GM12878 (cell line): Measurements from ENCODE around the gene SORCS2. TPM values are rescaled to one million over a fixed set of nuclear protein-coding genes. Genes with fewer than 3 reads are reported as not detected.

Experiments used
- ATAC-seq: fragments of 200-7000 bp; cut with Tn5 transposase; 3 replicates; pipeline ENCODE4 v1.9.1; 2020; ENCODE audit warnings: mild to moderate bottlenecking, moderate library complexity
- BruUV-seq: library from RNA; stranded (reverse); fragments of 400-500 nt; replicated peaks from 2 replicates; lab custom pipeline; 2021; lab: Mats Ljungman, UMichigan
- CTCF ChIA-PET: fragments of 300-600 bp; sonication (Branson Sonifier 250); formaldehyde crosslinking; extraction: SDS; loops from one replicate; lab custom pipeline; 2021; ENCODE audit warnings: inconsistent platforms; lab: Yijun Ruan, JAX
- POLR2A ChIA-PET: fragments of 350-600 bp; formaldehyde crosslinking; extraction: SDS; loops from one replicate; lab custom pipeline; 2021; ENCODE audit warnings: inconsistent platforms; lab: Charles Lee
- RAD21 ChIA-PET: fragments of 300-600 bp; sonication (Branson Sonifier 250); formaldehyde crosslinking; loops from one replicate; lab custom pipeline; 2023; ENCODE audit warnings: antibody characterized with exemption; ENCODE audit not compliant: unreplicated experiment; lab: Charles Lee
- SMC1A ChIA-PET: fragments of 300-600 bp; sonication (Branson Sonifier 250); formaldehyde crosslinking; loops from one replicate; lab custom pipeline; 2023; ENCODE audit not compliant: unreplicated experiment, uncharacterized antibody; lab: Charles Lee
- DNase-seq: peaks from one replicate; pipeline ENCODE4 v3.0.0-alpha.2; 2011; ENCODE audit warnings: low read depth, low spot score
- FAIRE-seq: peaks from 3 replicates; lab custom pipeline; 2011; peaks lifted over from hg19 to GRCh38; lab: Jason Lieb, UNC
- H2AFZ ChIP-seq: 2 replicates; pipeline ENCODE4 v1.6.0; 2011; ENCODE audit warnings: low read depth, low read length, control low read depth; ENCODE audit not compliant: control insufficient read depth
- H3K27ac ChIP-seq: 2 replicates; pipeline ENCODE4 v1.5.1; 2011; ENCODE audit warnings: control low read depth; ENCODE audit not compliant: control insufficient read depth, insufficient read depth
- H3K27me3 ChIP-seq, 2 experiments: replicated peaks in 1 of 2; 2 replicates each; pipeline versions ENCODE4 v1.6.0 to v1.6.1; 2011; ENCODE audit warnings: low read length in 1 of 2; ENCODE audit not compliant: control insufficient read depth in 2 of 2, insufficient read depth in 2 of 2
- H3K36me3 ChIP-seq, 2 experiments: 2 replicates each; pipeline ENCODE4 v1.5.1; 2011; ENCODE audit warnings: low read length in 1 of 2; ENCODE audit not compliant: control insufficient read depth in 2 of 2, insufficient read depth in 2 of 2
- H3K4me1 ChIP-seq: 2 replicates; pipeline ENCODE4 v1.6.1; 2011; ENCODE audit warnings: mild to moderate bottlenecking, low read length, moderate library complexity, mixed read lengths; ENCODE audit not compliant: control insufficient read depth, insufficient read depth
- H3K4me2 ChIP-seq: 2 replicates; pipeline ENCODE4 v1.6.0; 2011; ENCODE audit warnings: control low read depth; ENCODE audit not compliant: control insufficient read depth, insufficient read depth
- H3K4me3 ChIP-seq: fragments of 200-600 bp; sonication (generic); 2 replicates; pipeline ENCODE4 v1.5.1; 2016
- H3K79me2 ChIP-seq: 2 replicates; pipeline ENCODE4 v1.6.0; 2011; ENCODE audit warnings: low read length; ENCODE audit not compliant: control insufficient read depth, insufficient read depth
- H3K9ac ChIP-seq: 2 replicates; pipeline ENCODE4 v1.8.0; 2011; ENCODE audit warnings: low read length, control low read depth, mixed read lengths; ENCODE audit not compliant: control insufficient read depth, insufficient read depth
- H3K9me3 ChIP-seq: replicated peaks from 3 replicates; pipeline ENCODE4 v1.5.1; 2011; ENCODE audit warnings: mild to moderate bottlenecking, low read length; ENCODE audit not compliant: control insufficient read depth, insufficient read depth
- H4K20me1 ChIP-seq: 2 replicates; pipeline ENCODE4 v1.6.0; 2011; ENCODE audit not compliant: control insufficient read depth, insufficient read depth
- ASH2L ChIP-seq: fragments of 300-600, 200-600 bp; sonication (generic); IDR thresholded peaks from 2 replicates; pipeline ENCODE4 v1.6.1; 2017; ENCODE audit warnings: low read depth, mild to moderate bottlenecking, borderline replicate concordance
- EED ChIP-seq: sonication (generic); IDR thresholded peaks from 2 replicates; pipeline ENCODE4 v1.6.1; 2016; ENCODE audit warnings: antibody characterized with exemption, low read depth
- NR2C2 ChIP-seq: IDR thresholded peaks from 2 replicates; pipeline ENCODE4 v1.6.1; 2011; ENCODE audit warnings: borderline replicate concordance, low read depth; ENCODE audit not compliant: control insufficient read depth, insufficient read length
- PML ChIP-seq: IDR thresholded peaks from 2 replicates; pipeline ENCODE4 v1.6.1; 2012; ENCODE audit warnings: low read length, inconsistent platforms
- SIX5 ChIP-seq: IDR thresholded peaks from 2 replicates; pipeline ENCODE4 v1.6.1; 2011; ENCODE audit warnings: mild to moderate bottlenecking, low read depth, low read length, moderate library complexity; ENCODE audit not compliant: severe bottlenecking
- SRF ChIP-seq, 2 experiments: IDR thresholded peaks; 2 replicates each; pipeline ENCODE4 v1.6.1; 2011; ENCODE audit warnings: low read depth in 2 of 2, low read length in 2 of 2, mild to moderate bottlenecking in 1 of 2, moderate library complexity in 1 of 2
- STAT3 ChIP-seq: IDR thresholded peaks from 2 replicates; pipeline ENCODE4 v1.6.1; 2011; ENCODE audit warnings: low read depth, low read length, improper control_type of control experiment
- ZNF24 ChIP-seq: fragments of 450-650 bp; IDR thresholded peaks from 2 replicates; pipeline ENCODE4 v1.6.1; 2017; ENCODE audit warnings: antibody characterized with exemption, mild to moderate bottlenecking
- ZSCAN29 ChIP-seq: fragments of 450-650 bp; IDR thresholded peaks from 2 replicates; pipeline ENCODE4 v1.6.1; 2017; ENCODE audit warnings: mild to moderate bottlenecking, moderate library complexity
- WGBS: methylation state at CpG from one replicate; pipeline ENCODE4 v1.1.6; 2016; ENCODE audit warnings: low lambda C conversion rate; ENCODE audit not compliant: insufficient replicate concordance, insufficient coverage; ENCODE audit errors: missing lambda C conversion rate; 5-methylcytosine and 5-hydroxymethylcytosine counted together
- in situ Hi-C: fragments of 300-500 bp; cut with MboI; formaldehyde crosslinking; loops from 9 replicates; pipeline ENCODE4 v1.14.3; 2018; ENCODE audit warnings: mixed read lengths
- intact Hi-C: fragments of 100-400 bp; cut with micrococcal nuclease; formaldehyde crosslinking; loops from one replicate; pipeline ENCODE4 v1.14.2; 2022; ENCODE audit not compliant: unreplicated experiment
- polyA plus RNA-seq, 11 experiments: library from polyadenylated mRNA; depleted of rRNA in 4 of 11; unstranded in 6 of 11; stranded (reverse) in 5 of 11; fragments of >200 nt; fragmentation: Nextera tagmentation in 4 of 11; fragmentation: Illumina TruSeq in 1 of 11; extraction: Ambion mirVana in 4 of 11; extraction: Trizol in 1 of 11; gene quantifications; 1 replicate in 1 of 11; 2 replicates in 10 of 11; pipeline versions ENCODE4 v1.2.1 to v1.2.3, GENCODE V29; 2011 to 2016; ENCODE audit warnings: inconsistent platforms in 2 of 11, missing spikeins in 2 of 11, low read depth in 1 of 11
- total RNA-seq, 4 experiments: library from RNA; depleted of rRNA in 3 of 4; stranded (reverse); fragments of >200 nt in 3 of 4; fragmentation: Illumina TruSeq in 1 of 4; extraction: Trizol in 1 of 4; gene quantifications; 2 replicates each; pipeline versions ENCODE4 v1.2.1 to v1.2.3, GENCODE V29; 2013 to 2021
- TF ChIP-seq, protein P1 (sequence below): fragments of 450-650 bp; IDR thresholded peaks from 2 replicates; pipeline ENCODE4 v1.6.1; 2018; ENCODE audit warnings: borderline replicate concordance, mild to moderate bottlenecking; ENCODE audit not compliant: partially characterized antibody

Gene SORCS2
- total and polyA plus RNA-seq, 10 of the 15 experiments (the other 5 are each of a cell fraction or from before 2014, with no cell fraction given): 0.01 to 0.15 (median 0.05) TPM; not detected in 5

DNA sequence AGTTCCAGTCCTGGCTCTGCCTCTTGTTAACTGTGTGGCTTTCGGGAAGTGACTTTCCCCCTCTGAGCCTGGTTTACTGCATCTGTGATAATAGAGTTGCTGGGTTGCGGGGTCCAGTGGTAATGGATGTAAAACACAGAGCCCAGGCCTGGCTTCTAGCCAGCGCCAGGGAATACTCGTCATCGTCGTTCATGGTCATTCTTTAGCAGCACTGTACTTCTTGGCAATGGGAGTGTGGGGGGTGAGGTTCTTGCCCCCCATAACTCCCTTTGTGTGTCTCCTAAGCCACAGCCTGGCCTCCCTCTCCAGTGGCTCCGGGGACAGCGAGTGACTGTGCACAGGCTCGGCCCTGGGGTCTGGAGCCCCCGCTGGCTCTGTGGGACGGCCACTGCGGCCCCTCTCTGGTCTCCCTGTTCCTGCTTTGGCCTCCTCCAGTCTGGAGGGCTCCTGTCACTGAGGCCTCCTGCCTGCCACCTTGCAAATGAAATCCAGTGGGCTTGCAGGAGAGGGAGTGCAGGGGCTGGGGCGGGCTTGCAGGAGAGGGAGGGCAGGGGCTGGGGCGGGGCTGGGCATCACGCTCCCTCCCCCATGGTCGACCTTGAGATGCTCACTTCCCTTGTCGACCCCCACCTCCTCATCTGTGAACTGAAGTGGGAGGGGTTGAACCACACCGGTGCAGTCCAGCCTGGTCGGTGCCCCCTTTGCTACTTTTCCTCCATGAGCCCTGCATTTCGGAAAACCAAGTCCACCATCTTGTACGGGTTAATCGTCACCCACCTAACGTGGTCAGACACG is 229.2 kb downstream of the SORCS2 start:
- POLR2A ChIA-PET: no interaction called here
- BruUV-seq: no TSS peak
- intact Hi-C loops: no loop called here
- H4K20me1 ChIP-seq: no peaks in the 10 kb centered on the region
- 27% methylated on average over 19 of the region's 24 CpGs for WGBS
- H3K9ac ChIP-seq: no peak overlapping the region
- FAIRE-seq (no peak), ATAC-seq (no peak), DNase-seq (no peak)
- H3K27me3 ChIP-seq: no peaks in the 10 kb centered on the region
- H3K4me3 ChIP-seq: no peak overlapping the region
- H2AFZ ChIP-seq: no peak overlapping the region
- no peaks in the 10 kb centered on the region for H3K36me3 ChIP-seq
- no peak overlapping the region for H3K27ac ChIP-seq
- H3K79me2 ChIP-seq: no peaks in the 10 kb centered on the region
- SMC1A ChIA-PET: no interaction called here
- TF ChIP-seq NR2C2: no peak
- no peak for TF ChIP-seq EED
- no peak for TF ChIP-seq ZSCAN29
- TF ChIP-seq PML: no peak
- CTCF ChIA-PET: no interaction called here
- H3K4me1 ChIP-seq: no peaks in the 10 kb centered on the region
- in situ Hi-C loops: no loop called here
- RAD21 ChIA-PET: no interaction called here
- no peaks in the 10 kb centered on the region for H3K9me3 ChIP-seq
- H3K4me2 ChIP-seq: no peak overlapping the region

DNA sequence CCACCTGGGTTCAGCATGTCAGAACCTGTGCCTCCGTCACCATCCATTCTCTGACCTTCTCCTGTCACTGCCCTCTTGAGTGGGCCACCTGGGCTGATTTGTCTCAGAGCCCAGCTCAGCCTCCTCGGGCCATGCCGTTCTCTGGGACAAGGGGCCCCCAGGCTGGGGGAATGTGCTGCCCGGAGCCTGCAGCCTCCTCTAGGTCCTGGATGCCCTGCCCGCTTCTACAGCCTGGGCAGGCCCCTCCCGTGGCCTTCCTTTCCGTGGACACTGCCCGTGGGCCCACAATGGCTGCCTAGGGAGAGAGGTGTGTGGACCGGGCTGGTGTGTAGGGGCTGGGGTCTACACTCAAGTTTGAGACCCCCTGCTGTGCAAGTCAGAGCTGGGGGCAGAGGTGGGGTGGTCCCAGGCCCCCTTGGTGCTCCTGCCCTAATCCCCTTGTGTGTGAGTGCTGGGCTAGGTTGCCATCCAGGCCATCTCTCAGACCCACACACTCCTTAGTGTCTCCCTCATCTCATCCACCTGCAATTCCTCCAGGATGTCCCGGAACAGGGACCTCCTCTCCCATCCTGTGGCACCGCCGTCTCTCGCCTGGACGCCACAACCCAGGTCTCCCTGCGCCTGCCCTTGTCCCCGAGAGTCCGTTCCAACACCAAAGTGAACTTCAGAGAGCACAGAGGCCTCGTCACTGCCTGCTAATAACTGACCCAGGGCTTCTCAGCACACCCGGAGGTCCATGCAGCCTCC is 230.0 kb downstream of the SORCS2 start:
- H3K36me3 ChIP-seq: no peaks in the 10 kb centered on the region
- 24% methylated on average over 19 of the region's 19 CpGs for WGBS
- no peaks in the 10 kb centered on the region for H3K4me1 ChIP-seq
- ChIA-PET POLR2A (no interaction called here), RAD21 (no interaction called here), CTCF (no interaction called here), SMC1A (no interaction called here)
- no peak overlapping the region for H3K9ac ChIP-seq
- no peak for FAIRE-seq
- H3K4me2 ChIP-seq: no peak overlapping the region
- in situ Hi-C loops (no loop called here), intact Hi-C loops (no loop called here)
- no peak overlapping the region for H3K4me3 ChIP-seq
- no TSS peak for BruUV-seq
- H3K9me3 ChIP-seq: no peaks in the 10 kb centered on the region
- H2AFZ ChIP-seq: no peak overlapping the region
- no peak for DNase-seq
- H3K27me3 ChIP-seq: no peaks in the 10 kb centered on the region
- no peak overlapping the region for H3K27ac ChIP-seq
- no peaks in the 10 kb centered on the region for H4K20me1 ChIP-seq
- ATAC-seq: no peak
- no peaks in the 10 kb centered on the region for H3K79me2 ChIP-seq
- TF ChIP-seq, protein P1, sequence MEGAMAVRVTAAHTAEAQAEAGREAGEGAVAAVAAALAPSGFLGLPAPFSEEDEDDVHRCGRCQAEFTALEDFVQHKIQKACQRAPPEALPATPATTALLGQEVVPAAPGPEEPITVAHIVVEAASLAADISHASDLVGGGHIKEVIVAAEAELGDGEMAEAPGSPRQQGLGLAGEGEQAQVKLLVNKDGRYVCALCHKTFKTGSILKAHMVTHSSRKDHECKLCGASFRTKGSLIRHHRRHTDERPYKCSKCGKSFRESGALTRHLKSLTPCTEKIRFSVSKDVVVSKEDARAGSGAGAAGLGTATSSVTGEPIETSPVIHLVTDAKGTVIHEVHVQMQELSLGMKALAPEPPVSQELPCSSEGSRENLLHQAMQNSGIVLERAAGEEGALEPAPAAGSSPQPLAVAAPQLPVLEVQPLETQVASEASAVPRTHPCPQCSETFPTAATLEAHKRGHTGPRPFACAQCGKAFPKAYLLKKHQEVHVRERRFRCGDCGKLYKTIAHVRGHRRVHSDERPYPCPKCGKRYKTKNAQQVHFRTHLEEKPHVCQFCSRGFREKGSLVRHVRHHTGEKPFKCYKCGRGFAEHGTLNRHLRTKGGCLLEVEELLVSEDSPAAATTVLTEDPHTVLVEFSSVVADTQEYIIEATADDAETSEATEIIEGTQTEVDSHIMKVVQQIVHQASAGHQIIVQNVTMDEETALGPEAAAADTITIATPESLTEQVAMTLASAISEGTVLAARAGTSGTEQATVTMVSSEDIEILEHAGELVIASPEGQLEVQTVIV: no peak
- no peak for TF ChIP-seq STAT3
- TF ChIP-seq ASH2L: no peak
- no peak for TF ChIP-seq SRF (IDR thresholded peaks at IDR 0.05; ENCODE audit: low read depth in 2 of 2, low read length in 2 of 2)
- TF ChIP-seq SIX5: no peak
- no peak for TF ChIP-seq ZNF24
